Type B pancreatic cell (in vitro differentiated cells): ENCODE data around the gene STK26. TPM values are rescaled to one million over a fixed set of nuclear protein-coding genes. Genes with fewer than 3 reads are reported as not detected.
A peak's percentile ranks its signal among the peaks of the same experiment; 100 is the strongest.

ENCODE experiments used
- DNase-seq: peaks from one replicate; pipeline ENCODE4 v3.0.0; 2021; ENCODE audit warnings: mixed read lengths; ENCODE audit not compliant: unreplicated experiment; ENCODE audit errors: extremely low spot score
- H3K27ac Mint-ChIP-seq: 2 replicates; pipeline ENCODE4 v1.8.0; 2021; ENCODE audit warnings: mild to moderate bottlenecking, mixed read lengths
- H3K27me3 Mint-ChIP-seq: 2 replicates; pipeline ENCODE4 v1.8.0; 2021; ENCODE audit warnings: mixed read lengths
- H3K36me3 Mint-ChIP-seq: 2 replicates; pipeline ENCODE4 v1.8.0; 2021; ENCODE audit warnings: mixed read lengths
- H3K4me1 Mint-ChIP-seq: one replicate; pipeline ENCODE4 v1.8.0; 2021; ENCODE audit warnings: mixed read lengths; ENCODE audit not compliant: unreplicated experiment
- H3K4me3 Mint-ChIP-seq: 2 replicates; pipeline ENCODE4 v1.8.0; 2021; ENCODE audit warnings: mild to moderate bottlenecking, mixed read lengths
- H3K9me3 Mint-ChIP-seq: 2 replicates; pipeline ENCODE4 v1.8.0; 2021; ENCODE audit warnings: mixed read lengths
- total RNA-seq: library from RNA; stranded (reverse); gene quantifications from 2 replicates; pipeline ENCODE4 v1.2.1, GENCODE V29; 2021; ENCODE audit warnings: low replicate concordance
- TF ChIP-seq, protein P1 (sequence below): fragments of 200-600 bp; sonication (generic); conservative IDR thresholded peaks from 2 replicates; pipeline ENCODE4 v1.5.0; 2021; ENCODE audit warnings: antibody characterized with exemption, mild to moderate bottlenecking

The STK26 gene
- total RNA-seq, 1 donor from 2014 or later: 64.3 TPM

DNA sequence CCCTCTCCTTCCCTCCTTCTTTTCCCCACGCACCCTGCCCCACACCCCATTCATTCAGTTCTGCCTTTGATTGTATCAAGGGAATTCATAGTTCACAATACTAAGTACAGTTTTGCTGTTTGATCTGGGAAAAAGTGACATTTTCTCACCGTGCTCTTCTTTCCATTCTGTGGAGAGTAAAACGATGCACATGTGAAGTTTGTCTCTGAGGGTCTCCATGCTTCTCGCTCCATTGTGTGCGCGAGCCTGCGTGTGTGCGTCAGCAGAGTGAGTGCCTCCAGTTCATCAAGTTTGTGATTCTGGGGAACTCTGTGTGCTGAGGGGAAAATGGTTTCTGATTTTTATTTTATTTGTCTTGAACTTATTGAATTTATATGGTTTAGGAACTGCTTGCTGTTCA lies 1.9 kb downstream of the STK26 start:
- Mint-ChIP-seq H3K4me1 (peaks cover 43% of the 10 kb centered on the region), H3K27ac (peak overlapping the region; percentile 86), H3K9me3 (no peaks in the 10 kb centered on the region), H3K4me3 (peak overlapping the region; percentile 100), H3K27me3 (no peaks in the 10 kb centered on the region), H3K36me3 (peaks cover 19% of the 10 kb centered on the region)
- TF ChIP-seq, protein P1, sequence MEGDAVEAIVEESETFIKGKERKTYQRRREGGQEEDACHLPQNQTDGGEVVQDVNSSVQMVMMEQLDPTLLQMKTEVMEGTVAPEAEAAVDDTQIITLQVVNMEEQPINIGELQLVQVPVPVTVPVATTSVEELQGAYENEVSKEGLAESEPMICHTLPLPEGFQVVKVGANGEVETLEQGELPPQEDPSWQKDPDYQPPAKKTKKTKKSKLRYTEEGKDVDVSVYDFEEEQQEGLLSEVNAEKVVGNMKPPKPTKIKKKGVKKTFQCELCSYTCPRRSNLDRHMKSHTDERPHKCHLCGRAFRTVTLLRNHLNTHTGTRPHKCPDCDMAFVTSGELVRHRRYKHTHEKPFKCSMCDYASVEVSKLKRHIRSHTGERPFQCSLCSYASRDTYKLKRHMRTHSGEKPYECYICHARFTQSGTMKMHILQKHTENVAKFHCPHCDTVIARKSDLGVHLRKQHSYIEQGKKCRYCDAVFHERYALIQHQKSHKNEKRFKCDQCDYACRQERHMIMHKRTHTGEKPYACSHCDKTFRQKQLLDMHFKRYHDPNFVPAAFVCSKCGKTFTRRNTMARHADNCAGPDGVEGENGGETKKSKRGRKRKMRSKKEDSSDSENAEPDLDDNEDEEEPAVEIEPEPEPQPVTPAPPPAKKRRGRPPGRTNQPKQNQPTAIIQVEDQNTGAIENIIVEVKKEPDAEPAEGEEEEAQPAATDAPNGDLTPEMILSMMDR: no peak
- DNase-seq: no peak

- H3K4me1 Mint-ChIP-seq: peaks cover 54% of the 10 kb centered on the region
- H3K4me3 Mint-ChIP-seq: no peak overlapping the region
- no peak overlapping the region for H3K27ac Mint-ChIP-seq
- H3K27me3 Mint-ChIP-seq: no peaks in the 10 kb centered on the region
- no peak for DNase-seq
- H3K9me3 Mint-ChIP-seq: no peaks in the 10 kb centered on the region
- TF ChIP-seq, protein P1: no peak
- H3K36me3 Mint-ChIP-seq: peaks cover 27% of the 10 kb centered on the region
Measured at GRCh38 chrX:132030264-132030663, 7.2 kb downstream of the STK26 start.

DNA sequence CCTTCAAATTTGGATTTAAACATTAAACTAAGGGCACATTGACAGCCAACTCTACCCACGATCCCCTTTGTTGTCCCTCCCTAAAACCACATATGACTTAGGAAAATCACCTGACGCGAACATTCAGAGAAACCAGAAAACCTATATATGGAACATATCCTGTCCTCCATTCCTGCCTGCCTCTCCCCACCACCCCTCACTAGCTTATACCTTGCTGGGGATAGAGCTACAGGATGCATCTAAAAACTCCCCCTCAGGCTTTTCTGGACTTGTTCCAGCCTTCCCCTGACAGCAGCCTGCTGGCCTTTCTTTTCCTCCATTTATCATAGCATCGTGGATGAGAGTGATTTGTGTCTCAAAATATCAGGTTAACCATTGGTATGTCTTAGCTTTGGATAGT lies 8.8 kb downstream of the STK26 start:
- Mint-ChIP-seq H3K27me3 (no peaks in the 10 kb centered on the region), H3K27ac (no peak overlapping the region), H3K36me3 (peaks cover 27% of the 10 kb centered on the region), H3K4me1 (peaks cover 40% of the 10 kb centered on the region), H3K9me3 (no peaks in the 10 kb centered on the region), H3K4me3 (peak overlapping the region; percentile 23)
- no peak for DNase-seq
- TF ChIP-seq, protein P1: no peak

DNA sequence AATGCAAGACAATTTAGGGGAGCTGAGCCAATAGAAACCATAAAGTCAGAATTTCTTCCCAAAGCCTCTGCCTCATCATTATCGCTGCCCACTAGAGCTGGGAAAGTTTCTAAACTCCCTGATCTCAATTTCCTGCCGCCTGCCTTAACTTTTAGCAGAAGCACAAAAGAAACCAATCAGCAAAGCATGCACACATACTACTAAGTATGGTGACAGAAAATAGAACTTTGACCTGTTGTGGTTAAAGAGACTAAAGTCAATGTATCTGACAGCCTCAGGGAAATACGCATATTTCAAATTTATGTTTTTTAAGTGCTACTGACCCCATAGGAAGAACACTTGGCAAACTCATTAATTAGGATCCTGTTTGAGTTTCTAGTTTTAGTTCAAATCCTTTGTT lies 10.1 kb downstream of the STK26 start:
- H3K27me3 Mint-ChIP-seq: no peaks in the 10 kb centered on the region
- TF ChIP-seq, protein P1: no peak
- no peaks in the 10 kb centered on the region for H3K9me3 Mint-ChIP-seq
- peaks cover 21% of the 10 kb centered on the region for H3K36me3 Mint-ChIP-seq
- no peak overlapping the region for H3K4me3 Mint-ChIP-seq
- no peak overlapping the region for H3K27ac Mint-ChIP-seq
- no peak for DNase-seq
- peaks cover 41% of the 10 kb centered on the region for H3K4me1 Mint-ChIP-seq

GRCh38 chrX:132034648-132035047 lies 11.5 kb downstream of the STK26 start:
- H3K4me3 Mint-ChIP-seq: no peak overlapping the region

More at GRCh38 chrX:132034648-132035047, 11.5 kb downstream of the STK26 start:
- Mint-ChIP-seq H3K27ac (no peak overlapping the region), H3K27me3 (no peaks in the 10 kb centered on the region), H3K36me3 (peaks cover 8% of the 10 kb centered on the region), H3K4me1 (peaks cover 32% of the 10 kb centered on the region), H3K9me3 (no peaks in the 10 kb centered on the region)
- no peak for DNase-seq
- TF ChIP-seq, protein P1: no peak
